NCI-H146 treated with DMSO at 0.1 percent for 48 hours (cell line): ENCODE results near the gene CST7.

Experiments used
- DNase-seq: peaks from one replicate; lab custom pipeline; 2025; ENCODE audit not compliant: unreplicated experiment; lab: John Stamatoyannopoulos, UW

CST7 gene

DNA sequence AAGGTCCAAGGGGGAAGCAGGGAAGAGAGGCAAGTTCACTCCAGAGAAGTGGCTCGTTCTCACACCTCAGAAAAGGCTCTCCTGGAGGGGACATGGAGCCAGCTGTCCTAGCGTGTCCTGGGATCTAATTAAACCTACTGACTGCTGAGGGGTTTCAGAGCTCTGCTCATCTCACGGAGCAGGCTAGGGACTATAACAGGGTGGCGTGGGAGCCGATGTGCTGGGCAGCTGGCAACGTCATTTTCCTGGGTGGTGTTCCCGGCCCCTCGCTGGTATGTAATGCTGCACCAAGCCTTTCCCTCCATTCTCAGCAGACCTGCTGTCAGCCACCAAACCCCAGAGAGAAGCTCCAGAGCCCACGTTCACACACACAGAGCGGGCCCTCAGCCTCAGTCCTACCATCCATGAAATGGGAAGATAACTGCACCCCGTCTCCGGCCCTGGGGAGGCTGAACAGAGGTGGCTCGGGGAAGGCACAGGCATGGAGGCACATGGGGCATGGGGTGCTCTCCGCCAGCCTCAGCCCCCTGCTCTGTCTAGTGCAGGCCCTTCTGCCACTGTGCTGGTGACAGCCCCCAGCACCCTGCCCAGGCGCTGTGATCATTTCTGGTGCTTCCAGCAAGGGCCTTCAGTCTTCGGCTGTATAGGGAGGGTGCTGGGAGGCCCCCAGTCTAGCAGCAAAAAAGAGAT, 1.9 kb downstream of the CST7 start:
- no peak for DNase-seq

DNA sequence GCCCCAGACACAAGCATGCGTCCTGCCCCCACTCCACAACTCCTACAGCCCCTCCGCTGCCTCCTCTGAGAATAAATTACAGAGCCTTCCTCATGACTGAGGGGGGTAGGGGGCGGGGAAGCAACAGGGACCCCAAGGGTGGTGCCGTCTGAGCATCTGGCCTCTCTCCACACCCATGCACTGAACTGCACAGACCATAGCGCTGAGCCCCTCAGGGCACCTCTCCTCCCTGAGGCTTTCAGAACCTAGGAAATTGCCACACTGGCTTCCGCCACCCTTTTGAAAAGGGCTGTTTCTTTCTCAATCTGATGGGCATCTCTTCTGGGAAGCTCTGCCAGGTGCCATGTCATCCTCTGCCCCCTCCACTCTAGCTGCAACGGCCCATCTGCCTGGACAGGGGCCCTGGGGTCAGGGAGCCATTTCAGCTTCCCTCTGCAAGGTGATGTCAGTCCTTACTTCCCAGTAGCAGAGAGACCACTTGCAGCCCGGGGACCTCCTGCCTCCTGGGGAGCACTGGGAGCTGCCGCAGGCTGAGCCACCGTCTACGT, 2.5 kb downstream of the CST7 start:
- no peak for DNase-seq

- DNase-seq, result no peak
Measured at GRCh38 chr20:24952376-24953208, 3.5 kb downstream of the CST7 start.

- DNase-seq, result no peak
Measured at GRCh38 chr20:24953209-24953575, 4.1 kb downstream of the CST7 start.

DNA sequence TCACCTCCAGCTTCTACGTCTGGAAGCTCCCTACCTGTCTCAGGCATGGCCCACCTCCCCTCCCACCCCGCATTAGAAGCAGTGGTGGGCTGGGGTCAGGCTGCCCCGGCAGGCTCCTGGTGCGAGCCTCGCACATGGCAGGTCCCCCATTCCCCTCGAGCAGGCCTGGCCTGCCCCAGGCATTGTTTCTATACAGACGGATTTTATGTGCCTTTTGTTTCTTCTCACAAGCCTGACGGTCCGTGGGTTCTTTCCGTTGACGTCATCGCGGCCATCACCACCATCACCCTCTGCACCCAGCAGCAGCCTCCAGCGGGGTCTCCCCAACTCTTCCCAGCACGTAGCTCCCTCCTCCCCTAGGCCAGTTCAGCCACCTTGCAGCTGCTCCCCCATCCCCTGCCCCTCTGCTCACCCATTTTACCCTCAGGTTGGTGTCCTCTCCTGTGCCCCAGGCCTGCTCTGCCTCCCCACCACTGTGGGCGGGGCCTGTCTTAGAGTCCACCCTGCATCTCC, 4.6 kb downstream of the CST7 start:
- no peak for DNase-seq

- DNase-seq, result no peak
Measured at GRCh38 chr20:24954151-24954550, 5.1 kb downstream of the CST7 start.

DNA sequence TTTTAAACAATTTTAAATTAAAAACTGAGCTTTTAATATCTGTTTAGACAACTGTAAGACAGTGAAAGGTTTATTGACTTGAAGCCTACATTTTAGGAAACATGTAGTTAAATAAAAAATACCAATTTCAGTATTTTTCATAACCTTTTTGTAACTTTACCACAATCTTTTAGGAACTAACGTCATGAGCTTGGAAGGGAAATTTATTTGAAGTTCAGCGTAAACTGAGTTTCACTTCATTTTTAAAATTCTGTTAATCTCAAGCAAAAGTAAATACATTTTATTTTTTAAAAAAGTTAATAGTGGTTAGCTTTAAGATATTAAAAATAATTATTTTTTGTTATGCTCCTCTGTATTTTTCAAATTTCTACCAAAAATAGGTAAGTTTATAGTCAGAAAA, 5.5 kb downstream of the CST7 start:
- no peak for DNase-seq

GRCh38 chr20:24955045-24955444, 6.0 kb downstream of the CST7 start:
- DNase-seq, result no peak

GRCh38 chr20:24956001-24956841, 7.2 kb downstream of the CST7 start:
- DNase-seq, result no peak

- no peak for DNase-seq
Measured at GRCh38 chr20:24957326-24958016, 8.4 kb downstream of the CST7 start.

DNA sequence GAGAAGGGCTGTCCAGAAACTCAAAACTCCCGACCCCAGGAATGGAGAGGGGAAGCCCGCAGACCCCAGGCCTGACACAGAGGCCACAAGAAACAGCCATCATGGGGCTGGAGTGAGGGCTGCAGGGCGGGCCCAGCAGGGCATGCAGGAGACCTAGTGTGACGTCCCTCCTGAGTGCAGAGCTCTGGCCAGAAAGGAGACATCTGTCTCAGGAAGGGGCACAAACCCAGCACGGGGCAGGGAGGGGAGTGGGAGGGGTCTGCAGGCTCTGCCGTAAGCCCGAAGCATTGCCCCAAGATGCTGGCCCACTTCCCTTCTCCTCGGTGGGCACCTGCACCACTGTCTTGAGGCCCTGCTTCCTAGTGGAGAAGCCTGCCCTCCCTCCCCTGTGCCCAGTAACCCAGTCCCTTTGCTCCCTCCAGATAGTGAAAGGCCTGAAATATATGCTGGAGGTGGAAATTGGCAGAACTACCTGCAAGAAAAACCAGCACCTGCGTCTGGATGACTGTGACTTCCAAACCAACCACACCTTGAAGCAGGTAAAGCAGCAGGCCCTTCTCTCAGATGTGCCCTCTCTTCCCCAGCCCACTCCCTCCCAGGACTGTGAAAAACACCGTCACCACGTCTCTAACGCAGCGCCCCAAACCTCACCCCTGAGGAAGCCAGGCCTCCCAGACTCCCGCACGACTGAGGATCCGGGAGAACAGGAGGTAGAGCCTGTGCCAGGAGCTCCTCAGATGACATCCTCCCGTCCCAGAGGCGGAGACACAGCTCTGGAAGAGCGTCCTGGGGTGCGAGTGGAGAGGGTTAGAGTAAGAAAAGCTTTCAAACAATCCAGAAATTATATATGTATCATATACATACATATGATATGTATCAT, 9.7 kb downstream of the CST7 start:
- no peak for DNase-seq

DNA sequence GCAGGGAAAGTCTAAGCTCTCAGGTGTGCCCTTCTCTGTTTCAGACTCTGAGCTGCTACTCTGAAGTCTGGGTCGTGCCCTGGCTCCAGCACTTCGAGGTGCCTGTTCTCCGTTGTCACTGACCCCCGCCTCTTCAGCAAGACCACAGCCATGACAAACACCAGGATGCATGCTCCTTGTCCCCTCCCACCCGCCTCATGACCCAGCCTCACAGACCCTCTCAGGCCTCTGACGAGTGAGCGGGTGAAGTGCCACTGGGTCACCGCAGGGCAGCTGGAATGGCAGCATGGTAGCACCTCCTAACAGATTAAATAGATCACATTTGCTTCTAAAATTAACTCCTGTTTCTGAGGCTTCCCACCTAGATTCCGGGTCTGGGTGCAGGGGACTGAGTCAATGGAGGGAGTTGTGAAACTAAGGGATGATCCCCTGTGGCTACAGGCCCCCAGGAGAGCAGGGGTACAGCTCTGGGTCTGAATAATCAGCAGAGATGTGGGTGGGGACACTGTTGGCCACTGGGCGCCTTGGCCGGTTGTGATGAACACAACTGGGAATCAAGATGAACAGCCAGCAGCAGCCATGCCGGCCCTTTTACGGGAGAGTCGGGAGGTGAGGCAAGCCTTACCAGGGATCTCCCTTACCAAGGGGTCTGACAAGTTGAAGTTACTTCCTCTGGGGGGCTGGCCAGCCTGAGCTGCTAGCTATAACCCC, 10.7 kb downstream of the CST7 start:
- no peak for DNase-seq

DNA sequence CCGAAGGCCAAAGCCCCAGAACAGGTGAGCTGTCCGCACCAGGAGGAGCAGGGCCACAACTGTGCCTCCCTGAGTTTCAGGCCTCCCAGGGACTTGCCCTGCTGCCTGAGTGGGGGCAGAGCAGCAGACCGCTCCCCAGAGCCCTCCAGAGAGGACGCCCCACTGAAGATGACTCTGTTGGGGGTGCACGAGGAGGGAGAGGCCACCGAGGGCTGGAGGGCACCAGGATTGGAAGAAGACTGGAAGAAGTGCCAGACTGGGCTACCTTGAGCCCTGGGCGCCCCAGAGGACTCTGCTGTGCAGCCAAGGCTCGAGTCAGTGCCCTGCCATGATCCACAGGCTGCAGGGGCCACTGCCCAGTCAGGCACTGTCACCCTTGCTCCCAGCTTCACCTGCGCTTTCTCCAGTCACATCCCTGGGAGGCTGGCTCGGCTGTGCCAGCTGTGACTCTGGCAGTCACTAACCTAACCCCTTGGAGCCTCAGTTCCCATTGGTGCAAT, 11.3 kb downstream of the CST7 start:
- DNase-seq, result no peak

- no peak for DNase-seq
Measured at GRCh38 chr20:24960861-24961260, 11.8 kb downstream of the CST7 start.

DNA sequence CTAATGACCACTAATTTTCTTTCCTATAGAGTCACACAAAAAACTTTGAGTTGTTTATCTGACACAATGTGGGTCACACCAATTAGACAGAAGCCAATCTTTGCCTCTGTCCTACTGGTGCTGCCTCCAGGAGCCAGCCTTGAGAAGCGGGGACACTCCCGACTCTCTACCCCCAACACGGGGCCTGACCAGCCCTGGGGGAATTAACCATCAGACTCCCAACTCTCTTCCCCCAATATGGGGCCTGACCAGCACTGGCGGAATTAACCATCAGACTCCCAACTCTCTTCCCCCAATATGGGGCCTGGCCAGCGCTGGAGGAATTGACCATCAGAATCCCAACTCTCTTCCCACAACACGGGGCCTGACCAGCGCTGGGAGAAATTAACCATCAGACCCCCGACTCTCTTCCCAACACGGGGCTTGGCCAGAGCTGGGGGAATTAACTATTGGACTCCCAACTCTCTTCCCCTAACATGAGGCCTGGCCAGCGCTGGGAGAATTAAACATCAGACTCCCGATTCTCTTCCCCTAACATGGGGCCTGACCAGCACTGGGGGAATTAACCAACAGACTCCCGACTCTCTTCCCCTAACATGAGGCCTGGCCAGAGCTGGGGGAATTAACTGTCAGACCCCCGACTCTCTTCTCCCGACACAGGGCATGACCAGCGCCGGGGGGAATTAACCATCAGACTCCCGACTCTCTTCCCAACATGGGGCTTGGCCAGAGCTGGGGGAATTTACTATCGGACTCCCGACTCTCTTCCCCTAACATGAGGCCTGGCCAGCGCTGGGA, 12.5 kb downstream of the CST7 start:
- no peak for DNase-seq

DNA sequence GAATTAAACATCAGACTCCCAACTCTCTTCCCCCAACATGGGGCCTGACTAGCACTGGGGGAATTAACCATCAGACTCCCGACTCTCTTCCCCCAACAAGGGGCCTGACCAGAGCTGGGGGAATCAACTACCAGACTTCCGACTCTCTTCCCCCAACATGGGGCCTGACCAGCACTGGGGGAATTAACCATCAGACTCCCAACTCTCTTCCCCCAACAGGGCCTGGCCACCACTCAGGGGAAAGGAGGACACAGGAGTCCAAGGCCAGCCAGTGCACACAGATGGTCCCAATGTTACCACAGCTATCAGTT, 13.1 kb downstream of the CST7 start:
- no peak for DNase-seq

DNA sequence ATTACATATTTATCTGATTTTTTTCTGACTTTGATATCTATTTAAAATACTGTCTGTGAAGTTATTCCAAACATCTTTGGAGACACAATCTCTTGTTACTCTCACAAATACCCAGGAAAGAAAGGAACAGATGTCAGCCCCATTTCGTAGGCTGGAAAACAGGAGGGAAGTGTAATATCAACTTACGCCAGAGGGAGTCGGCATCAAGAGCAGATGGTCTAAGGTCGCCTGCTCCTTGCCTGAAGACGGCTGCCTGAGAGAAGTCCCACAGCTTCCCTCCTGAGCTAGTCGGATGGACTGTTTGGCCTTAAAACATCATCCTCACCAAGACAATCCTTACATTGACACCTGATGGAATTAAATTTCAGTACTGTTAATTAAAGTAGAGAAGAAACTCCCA, 13.4 kb downstream of the CST7 start:
- no peak for DNase-seq
